Ishikawa (cell line): ENCODE measurements around the gene TAAR1.

Experiments
- CEBPB ChIP-seq: IDR thresholded peaks from 2 replicates; pipeline ENCODE4 v1.6.1; 2012
- CREB1 ChIP-seq: IDR thresholded peaks from 2 replicates; pipeline ENCODE4 v1.6.1; 2012; ENCODE audit warnings: low read depth
- EGR1 ChIP-seq: IDR thresholded peaks from 2 replicates; pipeline ENCODE4 v1.6.1; 2012
- EP300 ChIP-seq: IDR thresholded peaks from 2 replicates; pipeline ENCODE4 v1.6.1; 2012; ENCODE audit warnings: borderline replicate concordance
- FOXM1 ChIP-seq: IDR thresholded peaks from 2 replicates; pipeline ENCODE4 v1.6.1; 2012; ENCODE audit warnings: low read depth, borderline replicate concordance
- NFIC ChIP-seq: IDR thresholded peaks from 2 replicates; pipeline ENCODE4 v1.6.1; 2012
- RAD21 ChIP-seq: IDR thresholded peaks from 2 replicates; pipeline ENCODE4 v1.6.1; 2012; ENCODE audit warnings: low read depth
- REST ChIP-seq: IDR thresholded peaks from 2 replicates; pipeline ENCODE4 v1.6.1; 2012; ENCODE audit warnings: low read depth, mild to moderate bottlenecking
- TAF1 ChIP-seq: IDR thresholded peaks from 2 replicates; pipeline ENCODE4 v1.6.1; 2012; ENCODE audit warnings: low read depth, mild to moderate bottlenecking
- TCF12 ChIP-seq: IDR thresholded peaks from 2 replicates; pipeline ENCODE4 v1.6.1; 2012; ENCODE audit warnings: low read depth
- TEAD4 ChIP-seq: IDR thresholded peaks from 2 replicates; pipeline ENCODE4 v1.6.1; 2012
- USF1 ChIP-seq: IDR thresholded peaks from 2 replicates; pipeline ENCODE4 v1.6.1; 2012
- YY1 ChIP-seq: IDR thresholded peaks from 2 replicates; pipeline ENCODE4 v1.6.1; 2012; ENCODE audit warnings: low read depth
- ZBTB7A ChIP-seq: IDR thresholded peaks from 2 replicates; pipeline ENCODE4 v1.6.1; 2012; ENCODE audit warnings: low read depth
- TF ChIP-seq, protein P1 (sequence below): IDR thresholded peaks from 2 replicates; pipeline ENCODE4 v1.6.1; 2012

TAAR1 gene

DNA sequence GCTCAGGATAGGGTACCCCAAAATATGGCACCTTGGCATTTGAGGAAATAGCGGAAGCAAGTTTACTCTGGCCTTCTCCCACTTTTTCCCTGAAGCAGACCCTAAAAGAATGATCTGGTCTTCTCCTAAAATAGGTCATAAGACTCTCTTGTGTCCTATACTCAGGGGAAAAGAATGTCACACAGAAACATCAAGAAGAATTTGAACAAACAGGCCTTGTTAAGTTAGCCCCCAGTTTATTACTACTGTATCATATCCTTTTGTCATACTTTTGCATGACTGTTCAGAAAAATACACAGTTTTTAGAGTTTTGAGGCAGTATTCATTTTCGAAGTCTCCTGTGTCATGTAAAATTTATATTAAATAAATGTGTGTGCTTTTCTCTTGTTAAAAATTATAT, 47.4 kb downstream of the TAAR1 start:
- TF ChIP-seq EP300 = no peak
- TF ChIP-seq ZBTB7A = no peak
- TF ChIP-seq TEAD4 = no peak
- no peak for TF ChIP-seq YY1
- TF ChIP-seq FOXM1 = no peak
- no peak for TF ChIP-seq CREB1
- no peak for TF ChIP-seq TCF12
- TF ChIP-seq USF1 = no peak
- TF ChIP-seq, protein P1, sequence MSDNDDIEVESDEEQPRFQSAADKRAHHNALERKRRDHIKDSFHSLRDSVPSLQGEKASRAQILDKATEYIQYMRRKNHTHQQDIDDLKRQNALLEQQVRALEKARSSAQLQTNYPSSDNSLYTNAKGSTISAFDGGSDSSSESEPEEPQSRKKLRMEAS = no peak
- no peak for TF ChIP-seq REST
- TF ChIP-seq TAF1 = no peak
- no peak for TF ChIP-seq RAD21

DNA sequence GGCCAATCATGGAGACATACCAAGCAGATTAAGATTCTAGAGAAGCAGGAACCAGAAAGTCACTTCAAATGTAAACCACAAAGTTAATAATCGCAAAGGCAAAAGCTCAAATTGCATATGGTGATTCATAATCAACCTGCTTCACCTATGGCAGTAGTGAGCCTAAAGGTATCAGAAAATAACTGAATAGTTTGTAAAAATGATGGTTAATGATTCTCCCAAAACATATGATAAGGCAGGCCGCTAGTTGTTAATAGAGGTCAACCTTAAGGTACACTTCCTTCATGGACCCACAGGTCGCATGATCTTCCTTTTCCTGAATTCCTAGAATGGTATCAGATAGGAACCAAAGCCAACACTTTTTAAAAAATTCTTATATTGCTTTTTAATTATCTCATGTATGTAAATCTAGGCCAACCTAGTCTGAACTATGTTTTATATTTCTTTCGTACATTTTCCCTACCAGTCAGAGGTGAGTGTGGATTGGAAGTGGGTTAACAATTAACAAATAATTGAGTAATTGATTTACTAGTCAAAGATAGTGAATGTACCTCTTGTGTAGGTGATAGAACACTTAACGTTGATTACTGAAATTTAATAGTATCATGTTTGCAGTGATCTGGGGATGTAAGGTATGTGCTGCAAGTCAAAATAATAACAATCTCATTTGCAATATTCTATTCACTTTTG, 51.3 kb downstream of the TAAR1 start:
- TF ChIP-seq, protein P1 = no peak
- no peak for TF ChIP-seq TAF1
- no peak for TF ChIP-seq EGR1
- TF ChIP-seq RAD21 = no peak
- TF ChIP-seq TEAD4 = no peak
- no peak for TF ChIP-seq YY1
- no peak for TF ChIP-seq EP300
- no peak for TF ChIP-seq ZBTB7A
- TF ChIP-seq FOXM1 = no peak
- TF ChIP-seq NFIC = no peak
- TF ChIP-seq TCF12 = no peak
- no peak for TF ChIP-seq USF1
- TF ChIP-seq CEBPB = no peak
- TF ChIP-seq REST = no peak
- no peak for TF ChIP-seq CREB1

DNA sequence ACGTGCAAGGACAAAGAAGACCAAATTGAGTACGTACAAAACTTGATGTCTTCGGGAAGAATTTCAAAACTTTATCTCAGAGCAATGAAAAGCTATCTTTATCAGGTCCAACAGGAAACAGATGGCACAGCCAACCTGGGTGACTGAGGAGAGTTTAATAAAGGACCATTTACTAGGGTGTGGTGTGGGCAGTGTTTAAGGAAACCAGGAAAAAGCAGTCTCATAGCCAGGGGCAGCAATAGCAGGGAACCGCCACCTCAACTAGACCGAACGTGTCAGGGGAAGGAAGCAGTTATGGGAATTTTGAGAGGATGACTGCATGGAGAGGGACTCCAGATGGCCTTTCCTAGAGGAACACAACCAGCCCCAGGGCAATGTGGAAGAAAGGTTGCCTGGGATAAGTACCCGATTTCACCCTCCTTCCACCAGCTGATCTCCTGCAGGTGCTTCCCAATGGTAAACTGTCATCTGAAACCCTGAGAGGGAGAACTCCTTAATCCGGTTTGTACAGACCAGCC, 54.3 kb downstream of the TAAR1 start:
- TF ChIP-seq REST (no peak), NFIC (no peak), CEBPB (no peak), EGR1 (no peak), CREB1 (no peak), RAD21 (no peak), TAF1 (no peak), TEAD4 (no peak), ZBTB7A (no peak), YY1 (no peak), EP300 (no peak), USF1 (no peak), FOXM1 (no peak), TCF12 (no peak)
- TF ChIP-seq, protein P1 = no peak
